Activated CD8-positive, alpha-beta T cell treated with anti-CD3 and anti-CD28 coated beads for 36 hours (primary cell): Measurements from ENCODE around the gene PDE1C. TPM values are rescaled to one million over a fixed set of nuclear protein-coding genes. Genes with fewer than 3 reads are reported as not detected.

Experiments used
- ATAC-seq: fragments of 200-7000 bp; cut with Tn5 transposase; one replicate; pipeline ENCODE4 v1.10.0; 2021; ENCODE audit warnings: mild to moderate bottlenecking, moderate library complexity
- CTCF ChIA-PET: fragments of 350-600 bp; sonication (Branson Sonifier 250); formaldehyde crosslinking; loops from one replicate; lab custom pipeline; 2021; ENCODE audit warnings: antibody characterized with exemption; lab: Charles Lee
- POLR2A ChIA-PET: fragments of 350-600 bp; sonication (Branson Sonifier 250); formaldehyde crosslinking; loops from one replicate; lab custom pipeline; 2021; ENCODE audit warnings: antibody characterized with exemption; lab: Charles Lee
- DNase-seq: peaks from one replicate; pipeline ENCODE4 v3.0.0-alpha.2; 2020
- H3K27ac Mint-ChIP-seq: one replicate; pipeline ENCODE4 v1.8.0; 2021; ENCODE audit warnings: mild to moderate bottlenecking, mixed read lengths
- H3K27me3 Mint-ChIP-seq: one replicate; pipeline ENCODE4 v1.8.0; 2021; ENCODE audit warnings: mixed read lengths
- H3K36me3 Mint-ChIP-seq: one replicate; pipeline ENCODE4 v1.8.0; 2021; ENCODE audit warnings: low read depth, mixed read lengths
- H3K4me1 Mint-ChIP-seq: one replicate; pipeline ENCODE4 v1.8.0; 2021; ENCODE audit warnings: low read depth, mixed read lengths
- H3K4me3 Mint-ChIP-seq: one replicate; pipeline ENCODE4 v1.8.0; 2021; ENCODE audit warnings: mild to moderate bottlenecking, moderate library complexity, mixed read lengths
- H3K9me3 Mint-ChIP-seq: one replicate; pipeline ENCODE4 v1.8.0; 2021; ENCODE audit warnings: mixed read lengths
- intact Hi-C: fragments of 100-400 bp; cut with micrococcal nuclease; formaldehyde crosslinking; loops from one replicate; pipeline ENCODE4 v1.10.0; 2022
- total RNA-seq, 2 experiments: library from RNA; stranded (reverse); gene quantifications; one replicate each; pipeline ENCODE4 v1.2.3, GENCODE V29; 2021
- TF ChIP-seq, protein P1 (sequence below): fragments of 200-600 bp; IDR thresholded peaks from one replicate; pipeline ENCODE4 v1.8.0; 2022; ENCODE audit warnings: antibody characterized with exemption, mild to moderate bottlenecking

The PDE1C gene
- total RNA-seq, 2 experiments from 2014 or later = not detected

DNA sequence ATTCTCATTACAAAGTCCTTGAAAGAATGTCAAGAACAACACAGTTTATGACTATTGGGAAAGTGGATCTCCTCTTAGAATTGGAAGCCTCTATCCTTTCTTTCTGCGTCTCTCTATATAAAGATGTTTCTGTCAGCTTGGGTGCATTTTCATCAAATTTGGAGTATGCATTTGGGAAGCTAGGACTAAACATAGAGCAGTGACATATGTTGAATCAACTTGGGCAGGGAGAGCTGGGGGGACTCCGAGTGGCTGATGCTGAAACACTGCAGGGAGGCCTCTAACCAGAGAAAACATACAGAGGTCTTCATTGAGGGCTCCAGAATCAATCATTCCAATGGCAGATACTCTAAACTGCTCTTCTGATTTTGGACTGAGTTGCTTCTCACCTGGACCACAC is 147.4 kb downstream of the PDE1C start:
- Mint-ChIP-seq H3K4me3 (no peak overlapping the region), H3K36me3 (no peaks in the 10 kb centered on the region), H3K27me3 (no peaks in the 10 kb centered on the region), H3K9me3 (no peaks in the 10 kb centered on the region), H3K4me1 (no peaks in the 10 kb centered on the region), H3K27ac (no peak overlapping the region)
- ChIA-PET CTCF (no interaction called here), POLR2A (no interaction called here)
- intact Hi-C loops = no loop called here
- ATAC-seq (no peak), DNase-seq (no peak)
- TF ChIP-seq, protein P1, sequence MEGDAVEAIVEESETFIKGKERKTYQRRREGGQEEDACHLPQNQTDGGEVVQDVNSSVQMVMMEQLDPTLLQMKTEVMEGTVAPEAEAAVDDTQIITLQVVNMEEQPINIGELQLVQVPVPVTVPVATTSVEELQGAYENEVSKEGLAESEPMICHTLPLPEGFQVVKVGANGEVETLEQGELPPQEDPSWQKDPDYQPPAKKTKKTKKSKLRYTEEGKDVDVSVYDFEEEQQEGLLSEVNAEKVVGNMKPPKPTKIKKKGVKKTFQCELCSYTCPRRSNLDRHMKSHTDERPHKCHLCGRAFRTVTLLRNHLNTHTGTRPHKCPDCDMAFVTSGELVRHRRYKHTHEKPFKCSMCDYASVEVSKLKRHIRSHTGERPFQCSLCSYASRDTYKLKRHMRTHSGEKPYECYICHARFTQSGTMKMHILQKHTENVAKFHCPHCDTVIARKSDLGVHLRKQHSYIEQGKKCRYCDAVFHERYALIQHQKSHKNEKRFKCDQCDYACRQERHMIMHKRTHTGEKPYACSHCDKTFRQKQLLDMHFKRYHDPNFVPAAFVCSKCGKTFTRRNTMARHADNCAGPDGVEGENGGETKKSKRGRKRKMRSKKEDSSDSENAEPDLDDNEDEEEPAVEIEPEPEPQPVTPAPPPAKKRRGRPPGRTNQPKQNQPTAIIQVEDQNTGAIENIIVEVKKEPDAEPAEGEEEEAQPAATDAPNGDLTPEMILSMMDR = no peak

DNA sequence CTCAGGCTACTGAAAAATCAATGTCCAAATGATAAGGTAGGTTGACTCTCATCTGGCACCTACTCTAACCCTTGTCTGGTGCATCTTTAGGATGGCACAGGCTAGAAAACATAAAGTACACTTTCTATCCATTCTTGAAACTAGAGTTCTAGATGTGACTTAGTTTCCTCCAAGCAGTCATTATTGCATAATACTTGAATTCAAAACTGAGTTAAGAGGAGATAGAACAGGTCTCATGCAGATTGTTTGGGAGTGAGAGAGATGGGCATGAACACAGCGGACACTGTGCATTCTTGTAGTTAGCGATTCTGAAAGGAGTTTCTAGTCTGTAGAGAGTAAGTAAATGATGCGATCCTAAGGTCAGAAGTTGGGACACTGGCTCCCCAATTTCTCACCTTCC is 149.2 kb downstream of the PDE1C start:
- no peak for DNase-seq
- Mint-ChIP-seq H3K27me3 (no peaks in the 10 kb centered on the region), H3K4me3 (no peak overlapping the region), H3K36me3 (no peaks in the 10 kb centered on the region), H3K4me1 (no peaks in the 10 kb centered on the region), H3K9me3 (no peaks in the 10 kb centered on the region), H3K27ac (no peak overlapping the region)
- TF ChIP-seq, protein P1 = no peak
- CTCF ChIA-PET = no interaction called here
- intact Hi-C loops = no loop called here
- POLR2A ChIA-PET = interaction anchor here (0.7 kb wide), 1 partner anchor 13 kb away, joined by 3 read pairs; no protein-coding TSS in a partner anchor
- ATAC-seq = no peak

DNA sequence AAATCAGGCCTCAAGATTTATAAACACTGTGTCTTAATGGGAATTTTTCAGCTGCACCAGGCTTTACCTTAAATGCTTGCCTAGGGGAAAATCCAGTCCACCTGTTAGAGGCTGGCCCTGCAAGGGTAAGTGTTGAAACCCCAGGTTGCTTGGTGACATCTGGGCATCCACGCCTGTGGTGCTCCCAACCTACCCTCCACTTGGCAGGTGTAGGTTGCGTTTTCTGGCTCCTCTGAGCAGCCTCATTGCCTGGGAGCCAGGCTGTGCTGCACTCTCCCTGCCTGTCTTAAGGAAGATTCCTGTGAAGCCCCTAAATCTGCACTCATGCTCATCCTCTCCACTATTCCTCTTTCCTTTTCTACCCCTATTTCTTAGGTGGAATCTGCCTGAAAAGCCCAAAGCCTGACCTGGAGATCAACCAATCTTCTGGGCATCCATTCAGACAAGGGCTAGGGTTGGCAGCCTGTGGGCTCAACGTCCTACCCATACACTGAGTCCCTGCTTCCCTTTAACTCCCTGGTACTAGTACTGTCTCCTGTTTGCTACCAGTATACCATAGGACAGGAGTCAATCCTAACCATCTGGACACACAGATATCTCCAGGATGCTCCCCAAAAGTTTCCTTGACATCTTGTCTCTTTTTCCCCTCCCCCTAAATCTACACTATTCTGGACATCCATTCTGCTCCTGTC is 150.4 kb downstream of the PDE1C start:
- ATAC-seq (no peak), DNase-seq (no peak)
- intact Hi-C loops = no loop called here
- H3K4me1 Mint-ChIP-seq = no peaks in the 10 kb centered on the region
- TF ChIP-seq, protein P1 = no peak
- H3K27ac Mint-ChIP-seq = no peak overlapping the region
- no peak overlapping the region for H3K4me3 Mint-ChIP-seq
- no peaks in the 10 kb centered on the region for H3K9me3 Mint-ChIP-seq
- POLR2A ChIA-PET = interaction anchor here (0.7 kb wide), 1 partner anchor 14 kb away, joined by 3 read pairs; no protein-coding TSS in a partner anchor
- no peaks in the 10 kb centered on the region for H3K36me3 Mint-ChIP-seq
- CTCF ChIA-PET = no interaction called here
- no peaks in the 10 kb centered on the region for H3K27me3 Mint-ChIP-seq

DNA sequence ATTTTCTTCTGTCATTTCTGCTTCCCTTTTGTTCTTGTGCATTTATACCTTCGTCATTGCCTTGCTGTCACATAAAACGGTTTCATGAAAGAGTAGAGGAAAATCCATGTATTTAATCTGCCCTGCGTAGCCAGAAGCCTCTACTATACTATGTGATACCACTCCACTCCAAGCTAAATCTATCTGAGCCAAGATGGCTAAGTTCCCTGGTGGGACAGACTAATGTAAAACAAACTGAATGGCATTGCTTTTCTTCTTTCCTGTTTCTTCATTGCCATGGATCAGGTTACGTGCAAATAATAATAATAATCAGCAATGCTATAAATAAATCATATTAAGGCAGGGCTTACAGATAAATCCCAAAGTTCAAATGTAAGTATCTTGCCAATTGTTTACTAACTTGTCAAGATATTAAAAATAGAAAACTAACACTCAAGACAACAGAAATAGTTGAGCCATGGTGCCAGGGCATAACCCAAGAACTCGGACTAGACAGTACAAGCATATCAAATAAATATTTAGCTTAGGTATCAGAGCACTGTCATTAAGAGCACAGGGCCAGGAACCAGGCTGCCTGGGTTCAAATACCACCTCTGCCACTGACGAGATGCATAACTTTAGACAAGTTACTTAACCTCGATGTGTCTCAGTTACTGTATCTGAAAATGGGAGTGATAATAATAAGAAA is 151.4 kb downstream of the PDE1C start:
- intact Hi-C loops = no loop called here
- Mint-ChIP-seq H3K4me3 (no peak overlapping the region), H3K9me3 (no peaks in the 10 kb centered on the region), H3K36me3 (no peaks in the 10 kb centered on the region), H3K27ac (no peak overlapping the region), H3K4me1 (no peaks in the 10 kb centered on the region), H3K27me3 (no peaks in the 10 kb centered on the region)
- ChIA-PET POLR2A (no interaction called here), CTCF (interaction anchor here (0.5 kb wide), 1 partner anchor 730 kb away, joined by 3 read pairs; no protein-coding TSS in a partner anchor)
- ATAC-seq (no peak), DNase-seq (no peak)
- TF ChIP-seq, protein P1 = no peak

DNA sequence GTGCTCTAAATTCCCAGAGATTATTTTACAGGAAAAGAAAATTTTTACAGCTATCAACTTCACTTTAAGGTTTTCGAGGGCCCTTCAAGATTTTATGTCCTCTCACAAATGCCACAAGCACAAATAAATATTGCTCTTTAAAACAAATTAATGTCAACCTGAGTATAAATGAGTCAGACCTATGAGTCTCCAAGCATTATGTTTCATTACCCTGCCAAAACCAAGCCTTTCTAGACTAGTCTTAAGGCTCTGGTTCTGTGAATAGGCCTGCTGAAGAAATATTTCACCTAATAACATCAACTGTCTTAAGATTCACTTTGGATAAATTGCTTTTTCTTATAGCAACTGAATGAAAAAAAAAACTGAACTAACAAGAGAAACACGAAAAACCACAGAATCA is 153.0 kb downstream of the PDE1C start:
- H3K4me1 Mint-ChIP-seq = no peaks in the 10 kb centered on the region
- H3K9me3 Mint-ChIP-seq = no peaks in the 10 kb centered on the region
- intact Hi-C loops = no loop called here
- H3K36me3 Mint-ChIP-seq = no peaks in the 10 kb centered on the region
- TF ChIP-seq, protein P1 = no peak
- no peaks in the 10 kb centered on the region for H3K27me3 Mint-ChIP-seq
- CTCF ChIA-PET = no interaction called here
- ATAC-seq = no peak
- POLR2A ChIA-PET = no interaction called here
- no peak overlapping the region for H3K27ac Mint-ChIP-seq
- no peak overlapping the region for H3K4me3 Mint-ChIP-seq
- no peak for DNase-seq
